GM12878 (cell line): Measurements from ENCODE around the gene GNAI2. TPM values are rescaled to one million over a fixed set of nuclear protein-coding genes. Genes with fewer than 3 reads are reported as not detected.

Experiments used
- ATF7 ChIP-seq: fragments of 450-650 bp; IDR thresholded peaks from 2 replicates; pipeline ENCODE4 v1.6.1; 2016; ENCODE audit warnings: low read depth, mild to moderate bottlenecking
- EGR1 ChIP-seq, 2 experiments: IDR thresholded peaks; 1 replicate in 1 of 2; 2 replicates in 1 of 2; pipeline ENCODE4 v1.6.1; 2011 to 2012; ENCODE audit warnings: low read depth in 2 of 2, low read length in 2 of 2, borderline replicate concordance in 1 of 2, mild to moderate bottlenecking in 1 of 2, moderate library complexity in 1 of 2
- FOXM1 ChIP-seq: IDR thresholded peaks from 2 replicates; pipeline ENCODE4 v1.6.1; 2012; ENCODE audit warnings: low read depth, mild to moderate bottlenecking, inconsistent platforms, low read length, moderate library complexity
- IRF4 ChIP-seq: IDR thresholded peaks from 2 replicates; pipeline ENCODE4 v1.6.1; 2011; ENCODE audit warnings: low read depth, low read length
- SP1 ChIP-seq: IDR thresholded peaks from one replicate; pipeline ENCODE4 v1.6.1; 2011; ENCODE audit warnings: low read depth, low read length
- SREBF1 ChIP-seq: IDR thresholded peaks from 2 replicates; pipeline ENCODE4 v1.6.1; 2012; ENCODE audit warnings: mild to moderate bottlenecking, low read length
- TCF12 ChIP-seq: IDR thresholded peaks from 2 replicates; pipeline ENCODE4 v1.6.1; 2011; ENCODE audit warnings: low read depth, mild to moderate bottlenecking, low read length
- ZNF622 ChIP-seq: fragments of 450-650 bp; IDR thresholded peaks from 2 replicates; pipeline ENCODE4 v1.6.1; 2017; ENCODE audit warnings: mild to moderate bottlenecking, inconsistent platforms
- polyA plus RNA-seq, 11 experiments: library from polyadenylated mRNA; depleted of rRNA in 4 of 11; unstranded in 6 of 11; stranded (reverse) in 5 of 11; fragments of >200 nt; fragmentation: Nextera tagmentation in 4 of 11; fragmentation: Illumina TruSeq in 1 of 11; extraction: Ambion mirVana in 4 of 11; extraction: Trizol in 1 of 11; gene quantifications; 1 replicate in 1 of 11; 2 replicates in 10 of 11; pipeline versions ENCODE4 v1.2.1 to v1.2.3, GENCODE V29; 2011 to 2016; ENCODE audit warnings: inconsistent platforms in 2 of 11, missing spikeins in 2 of 11, low read depth in 1 of 11
- total RNA-seq, 4 experiments: library from RNA; depleted of rRNA in 3 of 4; stranded (reverse); fragments of >200 nt in 3 of 4; fragmentation: Illumina TruSeq in 1 of 4; extraction: Trizol in 1 of 4; gene quantifications; 2 replicates each; pipeline versions ENCODE4 v1.2.1 to v1.2.3, GENCODE V29; 2013 to 2021
- TF ChIP-seq, protein P1 (sequence below): IDR thresholded peaks from 2 replicates; pipeline ENCODE4 v1.6.1; 2012; ENCODE audit warnings: mild to moderate bottlenecking, low read depth, low read length
- TF ChIP-seq, protein P2 (sequence below): IDR thresholded peaks from 2 replicates; pipeline ENCODE4 v1.6.1; 2012; ENCODE audit warnings: low read depth, low read length, improper control_type of control experiment
- TF ChIP-seq, protein P3 (sequence below): IDR thresholded peaks from 2 replicates; pipeline ENCODE4 v1.6.1; 2012; ENCODE audit warnings: improper control_type of control experiment, low read depth, low read length; ENCODE audit not compliant: insufficient replicate concordance

Gene GNAI2
- total and polyA plus RNA-seq, 10 of the 15 experiments (the other 5 are each of a cell fraction or from before 2014, with no cell fraction given): 5.0 to 346 (median 237) TPM

DNA sequence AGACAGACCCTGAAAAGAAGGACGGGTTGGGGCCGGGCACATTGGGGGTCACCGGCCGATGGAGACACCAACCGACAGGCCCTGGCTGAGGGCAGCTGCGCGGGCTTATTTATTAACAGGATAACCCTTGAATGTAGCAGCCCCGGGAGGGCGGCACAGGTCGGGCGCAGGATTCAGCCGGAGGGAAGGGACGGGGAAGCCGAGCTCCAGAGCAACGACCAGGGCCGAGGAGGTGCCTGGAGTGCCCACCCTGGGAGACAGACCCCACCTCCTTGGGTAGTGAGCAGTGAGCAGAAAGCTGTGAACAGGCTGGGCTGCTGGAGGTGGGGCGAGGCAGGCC, 40.7 kb downstream of the GNAI2 start (continued):
- TF ChIP-seq, protein P1, sequence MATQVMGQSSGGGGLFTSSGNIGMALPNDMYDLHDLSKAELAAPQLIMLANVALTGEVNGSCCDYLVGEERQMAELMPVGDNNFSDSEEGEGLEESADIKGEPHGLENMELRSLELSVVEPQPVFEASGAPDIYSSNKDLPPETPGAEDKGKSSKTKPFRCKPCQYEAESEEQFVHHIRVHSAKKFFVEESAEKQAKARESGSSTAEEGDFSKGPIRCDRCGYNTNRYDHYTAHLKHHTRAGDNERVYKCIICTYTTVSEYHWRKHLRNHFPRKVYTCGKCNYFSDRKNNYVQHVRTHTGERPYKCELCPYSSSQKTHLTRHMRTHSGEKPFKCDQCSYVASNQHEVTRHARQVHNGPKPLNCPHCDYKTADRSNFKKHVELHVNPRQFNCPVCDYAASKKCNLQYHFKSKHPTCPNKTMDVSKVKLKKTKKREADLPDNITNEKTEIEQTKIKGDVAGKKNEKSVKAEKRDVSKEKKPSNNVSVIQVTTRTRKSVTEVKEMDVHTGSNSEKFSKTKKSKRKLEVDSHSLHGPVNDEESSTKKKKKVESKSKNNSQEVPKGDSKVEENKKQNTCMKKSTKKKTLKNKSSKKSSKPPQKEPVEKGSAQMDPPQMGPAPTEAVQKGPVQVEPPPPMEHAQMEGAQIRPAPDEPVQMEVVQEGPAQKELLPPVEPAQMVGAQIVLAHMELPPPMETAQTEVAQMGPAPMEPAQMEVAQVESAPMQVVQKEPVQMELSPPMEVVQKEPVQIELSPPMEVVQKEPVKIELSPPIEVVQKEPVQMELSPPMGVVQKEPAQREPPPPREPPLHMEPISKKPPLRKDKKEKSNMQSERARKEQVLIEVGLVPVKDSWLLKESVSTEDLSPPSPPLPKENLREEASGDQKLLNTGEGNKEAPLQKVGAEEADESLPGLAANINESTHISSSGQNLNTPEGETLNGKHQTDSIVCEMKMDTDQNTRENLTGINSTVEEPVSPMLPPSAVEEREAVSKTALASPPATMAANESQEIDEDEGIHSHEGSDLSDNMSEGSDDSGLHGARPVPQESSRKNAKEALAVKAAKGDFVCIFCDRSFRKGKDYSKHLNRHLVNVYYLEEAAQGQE: no peak
- TF ChIP-seq ZNF622: no peak
- TF ChIP-seq, protein P2, sequence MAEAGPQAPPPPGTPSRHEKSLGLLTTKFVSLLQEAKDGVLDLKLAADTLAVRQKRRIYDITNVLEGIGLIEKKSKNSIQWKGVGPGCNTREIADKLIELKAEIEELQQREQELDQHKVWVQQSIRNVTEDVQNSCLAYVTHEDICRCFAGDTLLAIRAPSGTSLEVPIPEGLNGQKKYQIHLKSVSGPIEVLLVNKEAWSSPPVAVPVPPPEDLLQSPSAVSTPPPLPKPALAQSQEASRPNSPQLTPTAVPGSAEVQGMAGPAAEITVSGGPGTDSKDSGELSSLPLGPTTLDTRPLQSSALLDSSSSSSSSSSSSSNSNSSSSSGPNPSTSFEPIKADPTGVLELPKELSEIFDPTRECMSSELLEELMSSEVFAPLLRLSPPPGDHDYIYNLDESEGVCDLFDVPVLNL: no peak
- no peak for TF ChIP-seq SP1
- TF ChIP-seq TCF12: no peak
- no peak for TF ChIP-seq SREBF1
- no peak for TF ChIP-seq IRF4
- TF ChIP-seq, protein P3, sequence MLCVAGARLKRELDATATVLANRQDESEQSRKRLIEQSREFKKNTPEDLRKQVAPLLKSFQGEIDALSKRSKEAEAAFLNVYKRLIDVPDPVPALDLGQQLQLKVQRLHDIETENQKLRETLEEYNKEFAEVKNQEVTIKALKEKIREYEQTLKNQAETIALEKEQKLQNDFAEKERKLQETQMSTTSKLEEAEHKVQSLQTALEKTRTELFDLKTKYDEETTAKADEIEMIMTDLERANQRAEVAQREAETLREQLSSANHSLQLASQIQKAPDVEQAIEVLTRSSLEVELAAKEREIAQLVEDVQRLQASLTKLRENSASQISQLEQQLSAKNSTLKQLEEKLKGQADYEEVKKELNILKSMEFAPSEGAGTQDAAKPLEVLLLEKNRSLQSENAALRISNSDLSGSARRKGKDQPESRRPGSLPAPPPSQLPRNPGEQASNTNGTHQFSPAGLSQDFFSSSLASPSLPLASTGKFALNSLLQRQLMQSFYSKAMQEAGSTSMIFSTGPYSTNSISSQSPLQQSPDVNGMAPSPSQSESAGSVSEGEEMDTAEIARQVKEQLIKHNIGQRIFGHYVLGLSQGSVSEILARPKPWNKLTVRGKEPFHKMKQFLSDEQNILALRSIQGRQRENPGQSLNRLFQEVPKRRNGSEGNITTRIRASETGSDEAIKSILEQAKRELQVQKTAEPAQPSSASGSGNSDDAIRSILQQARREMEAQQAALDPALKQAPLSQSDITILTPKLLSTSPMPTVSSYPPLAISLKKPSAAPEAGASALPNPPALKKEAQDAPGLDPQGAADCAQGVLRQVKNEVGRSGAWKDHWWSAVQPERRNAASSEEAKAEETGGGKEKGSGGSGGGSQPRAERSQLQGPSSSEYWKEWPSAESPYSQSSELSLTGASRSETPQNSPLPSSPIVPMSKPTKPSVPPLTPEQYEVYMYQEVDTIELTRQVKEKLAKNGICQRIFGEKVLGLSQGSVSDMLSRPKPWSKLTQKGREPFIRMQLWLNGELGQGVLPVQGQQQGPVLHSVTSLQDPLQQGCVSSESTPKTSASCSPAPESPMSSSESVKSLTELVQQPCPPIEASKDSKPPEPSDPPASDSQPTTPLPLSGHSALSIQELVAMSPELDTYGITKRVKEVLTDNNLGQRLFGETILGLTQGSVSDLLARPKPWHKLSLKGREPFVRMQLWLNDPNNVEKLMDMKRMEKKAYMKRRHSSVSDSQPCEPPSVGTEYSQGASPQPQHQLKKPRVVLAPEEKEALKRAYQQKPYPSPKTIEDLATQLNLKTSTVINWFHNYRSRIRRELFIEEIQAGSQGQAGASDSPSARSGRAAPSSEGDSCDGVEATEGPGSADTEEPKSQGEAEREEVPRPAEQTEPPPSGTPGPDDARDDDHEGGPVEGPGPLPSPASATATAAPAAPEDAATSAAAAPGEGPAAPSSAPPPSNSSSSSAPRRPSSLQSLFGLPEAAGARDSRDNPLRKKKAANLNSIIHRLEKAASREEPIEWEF: no peak
- TF ChIP-seq EGR1 (IDR thresholded peaks at IDR 0.05; ENCODE audit: borderline replicate concordance in 1 of 2, low read depth in 2 of 2, low read length in 2 of 2): no peak
- TF ChIP-seq ATF7: no peak
- no peak for TF ChIP-seq FOXM1
